COR-L47 (cell line): ENCODE data around the gene MET.
A peak's percentile ranks its signal among the peaks of the same experiment; 100 is the strongest.
"Not testable (repeated sequence)": the region's sequence is repeated elsewhere in the genome, so short reads cannot be mapped to it uniquely, and the experiment has no call there.

Source experiments
- DNase-seq: peaks from one replicate; lab custom pipeline; 2025; lab: John Stamatoyannopoulos, UW

The MET gene

DNA sequence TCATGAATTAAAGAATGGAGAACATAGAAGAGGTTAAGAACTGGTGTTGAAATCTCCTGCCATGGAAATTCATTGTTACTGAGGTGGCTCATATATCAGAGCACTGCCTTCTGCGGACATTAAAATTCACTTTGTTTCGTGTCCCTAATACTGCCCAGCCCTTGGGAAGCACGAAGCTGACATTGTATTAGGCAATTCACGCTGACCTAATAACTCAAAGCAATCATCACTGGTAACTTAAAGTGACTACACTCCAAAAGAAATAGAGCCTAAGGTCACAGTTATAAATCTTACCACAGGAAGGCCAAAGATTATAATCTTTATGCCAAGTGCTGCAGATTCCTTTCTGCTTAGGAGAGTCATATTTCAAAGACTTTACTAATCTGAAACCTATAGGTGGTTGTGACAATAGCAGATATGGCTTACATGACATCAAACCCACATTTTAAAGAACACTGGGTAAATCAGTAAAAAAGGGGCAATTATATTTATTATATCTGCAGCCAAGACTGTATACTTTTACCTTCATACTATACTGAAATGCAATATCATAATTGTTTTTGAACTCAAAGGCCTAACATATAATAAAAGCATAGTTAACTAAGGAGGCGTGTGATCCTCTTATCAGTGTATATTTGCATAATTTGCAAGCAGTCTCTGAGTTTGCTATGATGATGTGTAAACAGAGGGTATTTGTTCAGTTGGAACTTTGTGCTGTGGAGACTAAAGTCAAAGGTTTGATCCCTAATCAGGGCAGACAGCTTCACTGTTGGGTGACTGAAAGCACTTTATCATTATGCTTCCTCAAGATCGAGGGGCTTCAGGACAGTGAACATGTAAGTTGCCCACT is 138.5 kb downstream of the MET start:
- no peak for DNase-seq

GRCh38 chr7:116811768-116812167 is 139.8 kb downstream of the MET start:
- no peak for DNase-seq

GRCh38 chr7:116812860-116813259 is 140.9 kb downstream of the MET start:
- no peak for DNase-seq

DNA sequence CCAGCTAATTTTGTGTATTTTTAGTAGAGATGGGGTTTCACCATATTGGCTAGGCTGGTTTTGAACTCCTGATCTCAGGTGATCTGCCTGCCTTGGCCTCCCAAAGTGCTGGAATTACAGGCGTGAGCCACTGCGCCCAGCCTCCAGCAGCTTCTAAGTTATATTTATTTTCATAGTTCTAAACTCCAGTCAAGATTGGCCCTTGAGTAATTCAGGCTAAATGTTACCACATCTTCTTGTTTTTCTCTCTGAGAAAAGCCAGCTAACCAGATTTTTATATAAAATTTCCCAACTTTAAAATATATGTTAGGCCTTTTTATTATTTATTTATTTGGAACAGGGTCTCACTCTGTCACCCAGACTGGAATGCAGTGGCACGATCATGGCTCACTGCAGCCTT is 141.4 kb downstream of the MET start:
- not testable (repeated sequence) for DNase-seq

DNA sequence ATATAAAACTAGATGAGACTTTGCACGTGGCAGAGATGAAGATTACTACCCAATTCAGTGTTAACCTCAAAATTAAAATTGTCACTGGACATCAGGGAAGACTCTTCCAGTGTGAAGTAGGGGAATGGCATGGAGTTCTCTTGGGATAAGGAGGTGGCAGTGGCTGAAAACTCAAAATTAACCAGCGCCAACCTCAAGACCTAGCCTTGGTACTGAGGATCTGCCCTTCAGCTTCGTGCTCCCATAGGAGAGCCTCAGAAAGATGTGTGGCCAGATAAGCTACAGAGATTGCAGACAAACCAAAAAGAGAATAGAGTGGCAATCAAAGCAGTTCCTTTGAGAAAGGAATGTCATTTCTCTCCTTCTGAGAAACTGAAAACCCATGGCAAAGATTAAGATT is 143.0 kb downstream of the MET start:
- DNase-seq, result no peak

DNA sequence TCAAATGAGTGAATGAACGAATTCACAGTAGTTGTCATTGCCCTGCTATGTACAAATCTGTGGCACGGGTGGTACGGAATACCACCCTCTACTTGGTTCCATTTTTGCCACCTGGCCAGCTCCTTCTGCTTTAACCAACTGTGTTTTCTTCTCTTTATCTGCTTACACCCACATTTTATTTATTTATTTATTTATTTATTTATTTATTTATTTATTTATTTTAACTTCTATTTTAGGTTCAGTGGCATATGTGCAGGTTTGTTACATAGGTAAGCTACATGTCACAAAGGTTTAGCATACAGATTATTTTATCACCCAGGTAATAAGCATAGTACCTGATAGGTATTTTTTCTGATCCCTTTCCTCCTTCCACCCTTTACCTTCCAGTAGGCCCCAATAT is 148.2 kb downstream of the MET start:
- no peak for DNase-seq

GRCh38 chr7:116821647-116822046 is 149.7 kb downstream of the MET start:
- not testable (repeated sequence) for DNase-seq

- DNase-seq, result no peak
These were observed 152.5 kb downstream of the MET start for GRCh38 chr7:116824449-116824848.

- DNase-seq, result no peak
These were observed 156.3 kb downstream of the MET start for GRCh38 chr7:116828281-116828680.

- no peak for DNase-seq
These were observed 157.0 kb downstream of the MET start for GRCh38 chr7:116829041-116829440.

GRCh38 chr7:116829493-116829892 is 157.5 kb downstream of the MET start:
- no peak for DNase-seq

DNA sequence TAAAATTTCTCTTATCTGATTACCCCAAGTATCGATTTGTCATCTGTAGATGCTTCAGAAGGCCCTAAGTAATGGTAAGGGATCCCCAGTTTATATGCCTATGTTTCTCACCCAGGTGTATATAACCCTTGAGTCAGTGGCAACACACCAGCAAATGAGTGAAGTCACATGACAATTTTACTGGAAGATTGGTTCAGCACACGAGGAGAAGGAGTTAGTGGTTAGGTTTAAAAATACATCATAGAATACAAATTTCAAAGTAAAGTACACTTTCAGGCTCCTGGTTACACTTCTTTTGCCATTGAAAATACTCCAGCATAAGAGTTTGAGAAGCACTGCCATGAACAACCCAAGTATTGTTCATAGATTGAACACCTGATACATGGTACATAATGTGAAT is 160.7 kb downstream of the MET start:
- DNase-seq, result no peak

- peak; percentile 23 for DNase-seq
These were observed 163.0 kb downstream of the MET start for GRCh38 chr7:116834815-116835504.

GRCh38 chr7:116836048-116836447 is 164.1 kb downstream of the MET start:
- no peak for DNase-seq

- no peak for DNase-seq
These were observed 164.9 kb downstream of the MET start for GRCh38 chr7:116836911-116837310.

- no peak for DNase-seq
These were observed 165.6 kb downstream of the MET start for GRCh38 chr7:116837586-116837985.

DNA sequence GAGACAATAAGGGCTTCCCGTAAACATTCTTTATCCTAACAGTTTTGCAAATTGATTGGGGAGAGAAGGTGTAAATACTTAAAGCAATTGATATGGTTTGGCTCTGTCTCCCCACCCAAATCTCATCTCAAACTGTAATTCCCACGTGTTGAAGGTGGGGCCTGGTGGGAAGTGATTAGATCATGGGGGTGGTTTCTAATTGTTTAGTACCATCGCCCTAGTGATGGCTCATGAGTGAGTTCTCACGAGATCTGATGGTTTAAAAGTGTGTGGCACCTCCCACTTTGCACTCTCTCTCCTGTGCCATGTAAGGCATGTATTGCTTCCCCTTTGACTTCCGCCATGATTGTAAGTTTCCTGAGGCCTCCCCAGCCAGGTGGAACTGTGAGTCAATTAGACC is 168.3 kb downstream of the MET start:
- no peak for DNase-seq

- no peak for DNase-seq
These were observed 170.4 kb downstream of the MET start for GRCh38 chr7:116842371-116842770.

DNA sequence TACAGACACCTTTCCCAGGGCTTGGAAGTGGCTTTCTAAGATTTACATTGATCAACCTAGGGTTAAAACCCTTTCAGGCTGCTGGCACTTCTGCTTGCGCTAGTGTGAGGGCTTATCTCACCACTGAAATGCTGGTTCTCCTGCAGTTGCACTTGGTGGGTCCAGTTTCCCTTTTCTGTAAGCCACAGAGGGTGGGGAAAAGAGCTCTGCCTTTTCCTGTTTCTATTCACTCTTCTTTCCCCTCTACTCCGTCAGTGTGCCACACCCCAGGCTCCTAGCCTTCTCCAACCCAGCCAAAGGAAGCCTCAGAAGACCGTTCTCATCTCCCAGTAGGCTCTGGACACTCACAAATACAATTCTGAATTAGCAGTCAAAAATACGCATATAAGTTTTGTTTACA is 171.4 kb downstream of the MET start:
- no peak for DNase-seq
